Measurements from ENCODE around the gene AUTS2.

The AUTS2 gene

DNA sequence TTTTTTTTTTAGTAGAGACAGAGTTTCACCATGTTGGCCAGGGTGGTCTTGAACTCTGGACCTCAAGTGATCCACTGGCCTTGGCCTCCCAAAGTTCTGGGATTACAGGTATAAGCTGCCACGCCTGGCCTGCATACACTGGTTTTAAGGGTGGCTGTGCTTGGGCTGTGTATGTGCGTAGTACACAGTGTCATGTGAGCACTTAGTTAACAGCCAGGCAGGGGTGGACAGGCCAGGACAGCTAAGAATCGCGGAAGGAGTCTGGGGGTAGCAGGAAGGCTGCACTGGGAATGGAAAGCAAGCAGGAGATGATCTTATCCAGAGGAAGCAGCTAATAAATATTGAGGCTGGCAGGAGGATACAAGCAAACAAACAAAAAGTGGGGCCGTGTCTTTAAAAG lies 1153.6 kb downstream of the AUTS2 start:
- Mint-ChIP-seq H3K4me3 (no peak overlapping the region), H3K4me1 (peaks cover 68% of the 10 kb centered on the region), H3K27ac (ENCODE audit: low read depth) (peak overlapping the region; percentile 26), H3K9me3 (no peaks in the 10 kb centered on the region), H3K27me3 (no peaks in the 10 kb centered on the region), H3K36me3 (ENCODE audit: insufficient read depth) (peaks cover 7% of the 10 kb centered on the region)
- no peak for ATAC-seq (replicated peaks; ENCODE audit: extremely low read depth, poor library complexity, severe bottlenecking)
- no peak for DNase-seq (ENCODE audit: low spot score in 2 of 2)

DNA sequence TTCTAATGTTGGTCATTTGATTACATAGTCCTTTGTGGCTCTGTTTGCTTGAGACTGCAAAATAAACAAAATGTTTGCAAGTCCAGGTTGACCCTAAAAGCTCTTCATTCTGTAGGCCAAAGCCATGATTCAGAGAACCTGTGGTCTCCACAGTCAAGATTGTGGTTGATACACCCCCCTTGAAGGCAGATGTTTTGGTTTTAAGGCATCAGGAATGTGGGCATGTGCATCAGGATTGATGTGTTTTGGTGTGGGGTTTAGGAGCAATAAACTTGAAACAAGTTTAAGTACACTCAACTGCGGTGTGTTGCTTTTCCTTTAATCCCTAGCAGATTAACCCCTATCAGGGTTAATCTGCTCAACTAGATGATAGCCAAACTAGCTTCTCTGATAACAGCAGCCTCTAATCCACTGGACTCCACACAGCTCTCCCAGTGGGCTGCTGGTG lies 1154.5 kb downstream of the AUTS2 start:
- Mint-ChIP-seq H3K36me3 (ENCODE audit: insufficient read depth) (peaks cover 6% of the 10 kb centered on the region), H3K27ac (ENCODE audit: low read depth) (no peak overlapping the region), H3K4me1 (peaks cover 73% of the 10 kb centered on the region), H3K9me3 (no peaks in the 10 kb centered on the region), H3K4me3 (no peak overlapping the region), H3K27me3 (no peaks in the 10 kb centered on the region)
- no peak for ATAC-seq (replicated peaks; ENCODE audit: extremely low read depth, poor library complexity, severe bottlenecking)
- no peak for DNase-seq (ENCODE audit: low spot score in 2 of 2)

DNA sequence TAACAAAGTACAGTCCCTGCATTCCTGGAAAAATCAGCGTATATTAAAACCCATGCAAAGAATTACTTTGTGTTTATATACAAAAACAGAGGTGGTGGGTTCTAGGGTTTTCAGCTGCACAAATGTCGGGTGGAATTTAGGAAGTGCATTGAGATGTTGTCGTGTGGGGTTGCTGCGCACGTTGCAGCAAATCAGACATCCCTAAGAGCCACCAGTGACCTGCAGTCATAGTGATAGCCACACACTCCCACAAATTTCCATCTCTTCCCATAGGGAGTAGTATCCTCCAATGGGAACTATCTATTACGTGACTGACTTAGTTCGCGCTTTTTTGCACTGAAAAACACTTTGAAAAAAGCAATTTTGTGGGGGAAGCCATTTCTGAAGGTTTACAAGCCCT lies 1158.5 kb downstream of the AUTS2 start:
- H3K9me3 Mint-ChIP-seq = no peaks in the 10 kb centered on the region
- H3K4me3 Mint-ChIP-seq = no peak overlapping the region
- no peak for ATAC-seq (replicated peaks; ENCODE audit: extremely low read depth, poor library complexity, severe bottlenecking)

DNA sequence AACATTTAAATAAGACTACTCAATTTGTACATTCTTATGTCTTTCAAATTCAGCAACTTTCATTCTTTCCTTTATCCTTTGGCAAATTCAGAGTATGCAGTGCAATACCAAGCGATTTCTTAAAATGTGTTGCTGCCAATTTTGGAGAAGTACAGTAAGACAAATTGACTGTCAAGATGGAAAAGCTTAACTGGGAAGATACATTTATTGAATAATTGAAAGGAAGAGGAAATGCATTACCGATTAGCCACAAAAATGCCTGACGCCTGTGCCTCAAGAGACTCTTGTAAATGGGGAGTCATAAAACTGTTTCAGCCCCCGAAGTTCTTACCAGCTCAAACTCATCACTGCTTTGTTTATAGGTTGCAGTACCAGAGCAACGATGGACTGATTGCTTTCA lies 1160.4 kb downstream of the AUTS2 start:
- Mint-ChIP-seq H3K4me1 (peaks cover 71% of the 10 kb centered on the region), H3K9me3 (no peaks in the 10 kb centered on the region), H3K36me3 (ENCODE audit: insufficient read depth) (peaks cover 4% of the 10 kb centered on the region), H3K27me3 (no peaks in the 10 kb centered on the region), H3K27ac (ENCODE audit: low read depth) (peak overlapping the region; percentile 22), H3K4me3 (peak overlapping the region; percentile 1)
- no peak for ATAC-seq (replicated peaks; ENCODE audit: extremely low read depth, poor library complexity, severe bottlenecking)
- no peak for DNase-seq (ENCODE audit: low spot score in 2 of 2)

More for the DNA sequence above, 1158.5 kb downstream of the AUTS2 start:
- no peaks in the 10 kb centered on the region for H3K27me3 Mint-ChIP-seq
- no peak overlapping the region for H3K27ac Mint-ChIP-seq (ENCODE audit: low read depth)
- peaks cover 70% of the 10 kb centered on the region for H3K4me1 Mint-ChIP-seq
- peaks cover 4% of the 10 kb centered on the region for H3K36me3 Mint-ChIP-seq (ENCODE audit: insufficient read depth)
- no peak for DNase-seq (ENCODE audit: low spot score in 2 of 2)

DNA sequence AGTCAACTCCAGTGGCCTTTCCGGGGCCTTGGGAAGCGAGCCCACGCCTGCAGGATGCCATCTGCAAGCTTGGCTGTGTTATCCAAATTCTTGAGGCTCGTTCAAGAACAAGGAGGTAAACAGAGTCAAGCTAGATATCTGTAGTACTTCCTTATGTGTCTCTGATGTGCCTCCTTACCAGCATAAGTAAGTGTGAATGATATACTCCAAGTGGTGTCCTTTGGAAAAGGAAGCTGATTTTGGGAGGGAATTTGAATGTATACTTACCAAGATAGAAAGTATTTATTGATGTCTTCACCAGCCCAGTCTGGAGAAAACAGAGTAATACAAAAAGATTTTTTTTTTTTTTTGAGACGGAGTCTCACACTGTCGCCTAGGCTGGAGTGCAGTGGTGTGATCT lies 1161.4 kb downstream of the AUTS2 start:
- DNase-seq (ENCODE audit: low spot score in 2 of 2) (no peak), ATAC-seq (replicated peaks; ENCODE audit: extremely low read depth, poor library complexity, severe bottlenecking) (no peak)
- Mint-ChIP-seq H3K27ac (ENCODE audit: low read depth) (peak overlapping the region; percentile 22), H3K27me3 (no peaks in the 10 kb centered on the region), H3K36me3 (ENCODE audit: insufficient read depth) (peaks cover 4% of the 10 kb centered on the region), H3K4me1 (peaks cover 75% of the 10 kb centered on the region), H3K9me3 (no peaks in the 10 kb centered on the region), H3K4me3 (no peak overlapping the region)

DNA sequence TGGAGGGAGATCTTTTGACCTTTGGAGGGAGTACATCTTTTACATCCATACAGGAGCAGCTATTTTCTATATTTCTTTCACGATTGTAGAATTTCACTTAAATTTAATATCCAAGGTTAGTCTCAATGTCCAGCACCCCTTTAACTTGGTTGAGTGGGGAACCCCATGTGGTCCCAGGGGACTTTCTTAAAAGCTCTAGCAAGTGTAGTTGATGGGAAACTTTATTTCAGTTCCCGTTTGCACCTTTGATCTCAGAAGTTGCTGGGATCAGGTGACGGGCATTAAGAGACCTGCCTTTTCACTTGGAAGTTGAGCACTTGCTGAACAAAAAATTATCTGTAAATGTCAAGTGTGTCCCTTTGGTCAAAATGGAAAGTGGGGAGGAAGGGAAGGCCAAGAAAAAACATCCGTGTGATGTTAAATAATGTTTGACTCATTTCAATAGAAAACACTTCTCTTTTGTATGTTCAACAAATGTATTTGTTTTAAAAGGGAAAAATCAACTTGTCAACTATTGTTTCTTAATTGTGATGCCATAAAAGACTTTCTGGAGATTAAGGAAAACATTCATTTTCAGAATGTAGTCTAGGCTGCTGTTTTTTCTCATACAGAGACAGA lies 1163.5 kb downstream of the AUTS2 start:
- DNase-seq (ENCODE audit: low spot score in 2 of 2) = no peak
- Mint-ChIP-seq H3K36me3 (ENCODE audit: insufficient read depth) (peaks cover 17% of the 10 kb centered on the region), H3K9me3 (no peaks in the 10 kb centered on the region), H3K27ac (ENCODE audit: low read depth) (peak overlapping the region; percentile 94), H3K27me3 (no peaks in the 10 kb centered on the region), H3K4me3 (no peak overlapping the region), H3K4me1 (peaks cover 67% of the 10 kb centered on the region)
- ATAC-seq (replicated peaks; ENCODE audit: extremely low read depth, poor library complexity, severe bottlenecking) = no peak

DNA sequence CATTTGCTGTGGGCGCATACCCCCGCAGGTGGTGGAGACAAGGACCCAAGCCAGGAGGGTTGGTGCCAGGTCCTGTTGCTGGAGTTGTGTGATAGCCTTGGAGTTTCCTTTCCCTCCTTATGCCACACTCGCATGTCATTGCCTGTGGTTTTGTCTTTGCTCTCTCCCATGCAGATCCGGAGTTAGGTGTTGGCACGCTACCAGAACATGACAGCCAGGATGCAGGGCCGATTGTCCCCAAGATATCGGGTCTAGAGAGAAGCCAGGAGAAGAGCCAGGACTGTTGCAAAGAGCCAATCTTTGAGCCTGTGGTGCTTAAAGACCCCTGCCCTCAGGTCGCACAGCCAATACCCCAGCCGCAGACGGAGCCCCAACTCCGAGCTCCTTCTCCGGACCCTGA lies 1164.4 kb downstream of the AUTS2 start:
- Mint-ChIP-seq H3K27ac (ENCODE audit: low read depth) (peak overlapping the region; percentile 94), H3K4me1 (peaks cover 62% of the 10 kb centered on the region), H3K9me3 (no peaks in the 10 kb centered on the region), H3K27me3 (no peaks in the 10 kb centered on the region), H3K4me3 (peak overlapping the region; percentile 74), H3K36me3 (ENCODE audit: insufficient read depth) (peaks cover 20% of the 10 kb centered on the region)
- DNase-seq (ENCODE audit: low spot score in 2 of 2) = no peak
- no peak for ATAC-seq (replicated peaks; ENCODE audit: extremely low read depth, poor library complexity, severe bottlenecking)

DNA sequence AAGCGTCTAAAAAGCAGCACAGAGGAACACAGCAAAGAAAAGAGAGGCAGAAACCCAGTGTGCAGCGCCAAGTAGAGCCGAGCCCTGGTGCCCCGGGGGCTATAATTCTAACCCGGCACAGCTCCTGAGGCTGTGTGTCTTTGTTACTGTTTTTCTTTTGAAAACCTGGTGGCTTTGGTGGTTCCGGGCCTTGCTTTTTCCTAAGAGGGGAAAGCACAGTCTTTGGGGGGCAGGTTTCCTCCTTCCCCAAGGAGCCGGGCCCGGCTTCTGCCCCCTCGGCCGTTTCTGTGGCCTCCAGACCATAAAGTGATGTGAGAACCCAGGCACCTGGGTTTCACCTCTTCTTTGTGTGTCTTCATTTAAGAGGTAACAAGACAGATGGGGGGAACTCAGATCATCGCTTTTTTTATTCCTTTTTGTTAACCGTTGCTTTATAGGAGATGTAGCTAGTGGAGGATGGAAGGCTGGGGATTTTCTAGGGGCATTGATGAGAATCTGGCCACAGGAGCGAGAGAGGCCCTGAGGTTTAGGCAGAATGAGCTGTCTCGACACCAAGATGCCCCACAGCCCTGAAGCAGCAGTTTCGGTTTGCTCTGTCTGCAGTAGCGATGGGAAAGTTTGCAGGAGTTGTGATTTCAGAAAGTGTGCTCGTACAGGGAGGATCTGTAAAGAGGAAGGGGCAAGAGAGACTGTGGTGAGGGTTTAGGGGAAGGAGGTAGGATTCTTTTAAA lies 1165.9 kb downstream of the AUTS2 start:
- H3K4me1 Mint-ChIP-seq = peaks cover 50% of the 10 kb centered on the region
- no peaks in the 10 kb centered on the region for H3K9me3 Mint-ChIP-seq
- peak; percentile 87 for ATAC-seq (replicated peaks; ENCODE audit: extremely low read depth, poor library complexity, severe bottlenecking)
- peak overlapping the region; percentile 74 for H3K4me3 Mint-ChIP-seq
- no peaks in the 10 kb centered on the region for H3K27me3 Mint-ChIP-seq
- H3K27ac Mint-ChIP-seq (ENCODE audit: low read depth) = peak overlapping the region; percentile 94
- peak in 1 of 2 donors; percentile 16 for DNase-seq (ENCODE audit: low spot score in 2 of 2)
- H3K36me3 Mint-ChIP-seq (ENCODE audit: insufficient read depth) = peaks cover 20% of the 10 kb centered on the region

DNA sequence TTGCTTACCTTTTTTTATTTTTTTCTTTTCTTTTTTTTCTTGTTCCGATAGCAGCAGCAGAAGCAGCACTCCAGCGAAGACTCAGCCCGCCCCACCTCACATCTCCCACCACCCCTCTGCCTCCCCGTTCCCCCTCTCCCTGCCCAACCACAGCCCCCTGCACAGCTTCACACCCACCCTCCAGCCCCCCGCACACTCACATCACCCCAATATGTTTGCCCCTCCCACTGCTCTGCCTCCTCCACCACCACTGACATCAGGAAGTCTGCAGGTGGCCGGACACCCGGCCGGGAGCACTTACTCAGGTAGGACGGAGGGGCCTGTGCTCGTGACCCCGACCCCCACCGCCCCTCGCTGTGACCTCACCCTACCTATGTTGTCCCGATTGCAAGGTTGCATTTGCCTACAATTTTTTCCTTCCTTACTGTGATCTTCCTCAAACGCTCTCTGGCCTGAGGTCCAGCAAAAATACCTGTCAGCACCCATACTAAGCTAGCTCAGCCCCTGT lies 1166.5 kb downstream of the AUTS2 start:
- Mint-ChIP-seq H3K36me3 (ENCODE audit: insufficient read depth) (peaks cover 20% of the 10 kb centered on the region), H3K4me1 (peaks cover 45% of the 10 kb centered on the region), H3K27ac (ENCODE audit: low read depth) (peak overlapping the region; percentile 94), H3K27me3 (no peaks in the 10 kb centered on the region), H3K4me3 (peak overlapping the region; percentile 74), H3K9me3 (no peaks in the 10 kb centered on the region)
- no peak for ATAC-seq (replicated peaks; ENCODE audit: extremely low read depth, poor library complexity, severe bottlenecking)
- no peak for DNase-seq (ENCODE audit: low spot score in 2 of 2)

DNA sequence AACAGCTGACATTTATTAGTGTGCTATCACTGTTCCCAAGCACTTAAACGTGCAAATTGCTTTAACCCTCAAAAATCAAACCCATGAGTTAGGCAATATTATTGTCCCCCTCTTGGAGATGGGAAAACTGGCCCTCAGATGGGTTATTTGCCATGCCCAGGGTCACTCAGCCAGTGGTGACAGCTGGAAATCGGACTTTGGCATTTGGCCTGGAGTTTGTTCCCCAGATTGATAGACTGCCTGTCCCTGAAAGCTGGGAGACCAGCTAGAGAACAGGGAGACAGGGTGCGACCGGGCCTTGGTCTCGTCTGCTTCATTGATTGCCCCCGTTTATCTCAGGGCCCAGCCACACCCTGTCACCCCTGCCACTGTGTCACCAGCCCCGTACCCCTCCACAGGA lies 1167.4 kb downstream of the AUTS2 start:
- ATAC-seq (replicated peaks; ENCODE audit: extremely low read depth, poor library complexity, severe bottlenecking) (no peak), DNase-seq (ENCODE audit: low spot score in 2 of 2) (no peak)
- no peaks in the 10 kb centered on the region for H3K27me3 Mint-ChIP-seq
- H3K27ac Mint-ChIP-seq (ENCODE audit: low read depth) = no peak overlapping the region
- no peaks in the 10 kb centered on the region for H3K9me3 Mint-ChIP-seq
- H3K36me3 Mint-ChIP-seq (ENCODE audit: insufficient read depth) = peaks cover 26% of the 10 kb centered on the region
- H3K4me1 Mint-ChIP-seq = peaks cover 45% of the 10 kb centered on the region
- H3K4me3 Mint-ChIP-seq = peak overlapping the region; percentile 74

DNA sequence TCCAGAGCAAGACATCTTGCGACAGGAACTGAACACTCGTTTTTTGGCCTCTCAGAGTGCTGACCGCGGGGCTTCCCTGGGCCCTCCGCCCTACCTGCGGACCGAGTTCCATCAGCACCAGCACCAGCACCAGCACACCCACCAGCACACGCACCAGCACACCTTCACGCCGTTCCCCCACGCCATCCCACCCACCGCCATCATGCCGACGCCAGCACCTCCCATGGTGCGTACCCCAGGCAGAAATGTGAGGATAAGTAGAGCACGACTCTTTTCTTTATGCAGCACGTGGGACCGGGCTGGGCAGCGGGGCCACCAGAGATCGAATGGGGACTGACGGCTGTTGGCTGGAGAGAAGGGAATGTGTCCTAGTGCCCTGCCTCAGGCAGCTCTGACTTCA lies 1167.8 kb downstream of the AUTS2 start:
- no peak overlapping the region for H3K4me3 Mint-ChIP-seq
- DNase-seq (ENCODE audit: low spot score in 2 of 2) (no peak), ATAC-seq (replicated peaks; ENCODE audit: extremely low read depth, poor library complexity, severe bottlenecking) (no peak)
- no peaks in the 10 kb centered on the region for H3K27me3 Mint-ChIP-seq
- peak overlapping the region; percentile 10 for H3K27ac Mint-ChIP-seq (ENCODE audit: low read depth)
- H3K9me3 Mint-ChIP-seq = no peaks in the 10 kb centered on the region
- peaks cover 28% of the 10 kb centered on the region for H3K36me3 Mint-ChIP-seq (ENCODE audit: insufficient read depth)
- peaks cover 41% of the 10 kb centered on the region for H3K4me1 Mint-ChIP-seq

DNA sequence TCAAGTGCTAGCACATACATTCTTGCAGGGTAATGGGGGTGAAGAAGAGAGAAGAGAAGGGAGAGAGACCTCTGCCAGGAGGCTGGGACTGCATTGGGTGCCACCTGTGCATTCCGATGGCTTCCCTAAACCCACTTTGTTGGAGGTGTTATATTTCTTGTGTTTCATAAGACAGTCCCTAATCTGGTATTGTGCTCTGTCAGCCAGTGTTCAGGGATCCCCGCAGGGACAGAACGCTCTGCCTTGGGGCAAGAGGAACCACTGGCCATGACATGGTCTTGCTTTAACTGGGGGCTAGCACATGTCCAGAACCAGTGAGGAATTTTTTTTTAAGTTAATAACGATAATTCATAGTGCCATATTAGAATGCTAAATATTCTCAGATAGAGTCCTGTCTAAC lies 1168.4 kb downstream of the AUTS2 start:
- Mint-ChIP-seq H3K4me1 (peaks cover 35% of the 10 kb centered on the region), H3K27ac (ENCODE audit: low read depth) (peak overlapping the region; percentile 10), H3K9me3 (no peaks in the 10 kb centered on the region), H3K36me3 (ENCODE audit: insufficient read depth) (peaks cover 33% of the 10 kb centered on the region), H3K4me3 (no peak overlapping the region), H3K27me3 (no peaks in the 10 kb centered on the region)
- DNase-seq (ENCODE audit: low spot score in 2 of 2) = no peak
- ATAC-seq (replicated peaks; ENCODE audit: extremely low read depth, poor library complexity, severe bottlenecking) = no peak

DNA sequence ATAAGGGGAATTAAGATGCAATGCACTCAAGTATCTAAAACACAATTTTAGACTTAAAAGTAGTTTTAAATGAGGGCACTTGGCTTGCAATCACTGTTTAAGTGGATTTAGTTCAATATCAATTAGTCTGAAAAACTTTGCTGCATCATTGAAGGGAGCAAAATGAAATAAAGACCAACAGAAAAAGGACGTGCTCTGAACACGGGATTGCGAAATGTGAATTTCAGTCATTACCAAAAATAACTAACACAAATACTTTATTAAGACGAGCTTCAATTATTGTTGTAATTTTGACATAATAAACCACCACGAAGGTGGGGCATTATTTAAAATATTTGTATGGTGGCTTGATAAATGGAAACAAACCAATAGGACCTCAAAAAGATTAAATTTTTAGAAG lies 1171.9 kb downstream of the AUTS2 start:
- ATAC-seq (replicated peaks; ENCODE audit: extremely low read depth, poor library complexity, severe bottlenecking) (no peak), DNase-seq (ENCODE audit: low spot score in 2 of 2) (no peak)
- no peak overlapping the region for H3K27ac Mint-ChIP-seq (ENCODE audit: low read depth)
- no peaks in the 10 kb centered on the region for H3K27me3 Mint-ChIP-seq
- H3K36me3 Mint-ChIP-seq (ENCODE audit: insufficient read depth) = peaks cover 44% of the 10 kb centered on the region
- no peaks in the 10 kb centered on the region for H3K9me3 Mint-ChIP-seq
- peaks cover 12% of the 10 kb centered on the region for H3K4me1 Mint-ChIP-seq
- H3K4me3 Mint-ChIP-seq = no peak overlapping the region
